Neural crest cell (in vitro differentiated cells): Measurements from ENCODE around the gene TPP1. TPM values are rescaled to one million over a fixed set of nuclear protein-coding genes. Genes with fewer than 3 reads are reported as not detected.

Experiments used
- DNase-seq: peaks from one replicate; pipeline ENCODE4 v3.0.0; 2021; ENCODE audit warnings: low read depth, mixed read lengths, low spot score
- H3K27ac Mint-ChIP-seq: one replicate; pipeline ENCODE4 v1.8.0; 2021; ENCODE audit warnings: mild to moderate bottlenecking, mixed read lengths; ENCODE audit not compliant: unreplicated experiment
- H3K27me3 Mint-ChIP-seq: 2 replicates; pipeline ENCODE4 v1.8.0; 2021; ENCODE audit warnings: low read depth, mild to moderate bottlenecking, mixed read lengths
- H3K36me3 Mint-ChIP-seq: 2 replicates; pipeline ENCODE4 v1.8.0; 2021; ENCODE audit warnings: low read depth, mild to moderate bottlenecking, mixed read lengths
- H3K4me1 Mint-ChIP-seq: 2 replicates; pipeline ENCODE4 v1.8.0; 2021; ENCODE audit warnings: mixed read lengths
- H3K4me3 Mint-ChIP-seq: one replicate; pipeline ENCODE4 v1.8.0; 2021; ENCODE audit warnings: mild to moderate bottlenecking, mixed read lengths
- H3K9me3 Mint-ChIP-seq: 2 replicates; pipeline ENCODE4 v1.8.0; 2021; ENCODE audit warnings: mixed read lengths
- total RNA-seq: library from RNA; stranded (reverse); gene quantifications from 2 replicates; pipeline ENCODE4 v1.2.1, GENCODE V29; 2021
- TF ChIP-seq, protein P1 (sequence below): fragments of 200-600 bp; sonication (generic); conservative IDR thresholded peaks from 2 replicates; pipeline ENCODE4 v1.5.0; 2021; ENCODE audit warnings: antibody characterized with exemption, mild to moderate bottlenecking

Gene TPP1
- total RNA-seq, 1 donor from 2014 or later: 44.7 TPM

- no peaks in the 10 kb centered on the region for H3K27me3 Mint-ChIP-seq
- TF ChIP-seq, protein P1, sequence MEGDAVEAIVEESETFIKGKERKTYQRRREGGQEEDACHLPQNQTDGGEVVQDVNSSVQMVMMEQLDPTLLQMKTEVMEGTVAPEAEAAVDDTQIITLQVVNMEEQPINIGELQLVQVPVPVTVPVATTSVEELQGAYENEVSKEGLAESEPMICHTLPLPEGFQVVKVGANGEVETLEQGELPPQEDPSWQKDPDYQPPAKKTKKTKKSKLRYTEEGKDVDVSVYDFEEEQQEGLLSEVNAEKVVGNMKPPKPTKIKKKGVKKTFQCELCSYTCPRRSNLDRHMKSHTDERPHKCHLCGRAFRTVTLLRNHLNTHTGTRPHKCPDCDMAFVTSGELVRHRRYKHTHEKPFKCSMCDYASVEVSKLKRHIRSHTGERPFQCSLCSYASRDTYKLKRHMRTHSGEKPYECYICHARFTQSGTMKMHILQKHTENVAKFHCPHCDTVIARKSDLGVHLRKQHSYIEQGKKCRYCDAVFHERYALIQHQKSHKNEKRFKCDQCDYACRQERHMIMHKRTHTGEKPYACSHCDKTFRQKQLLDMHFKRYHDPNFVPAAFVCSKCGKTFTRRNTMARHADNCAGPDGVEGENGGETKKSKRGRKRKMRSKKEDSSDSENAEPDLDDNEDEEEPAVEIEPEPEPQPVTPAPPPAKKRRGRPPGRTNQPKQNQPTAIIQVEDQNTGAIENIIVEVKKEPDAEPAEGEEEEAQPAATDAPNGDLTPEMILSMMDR: no peak
- no peak for DNase-seq
- peaks cover 5% of the 10 kb centered on the region for H3K4me1 Mint-ChIP-seq
- no peak overlapping the region for H3K27ac Mint-ChIP-seq
- H3K36me3 Mint-ChIP-seq: peaks cover 6% of the 10 kb centered on the region
- H3K4me3 Mint-ChIP-seq: peak overlapping the region; percentile 67
- H3K9me3 Mint-ChIP-seq: no peaks in the 10 kb centered on the region
Measured at GRCh38 chr11:6615882-6616585, 3.2 kb downstream of the TPP1 start.

DNA sequence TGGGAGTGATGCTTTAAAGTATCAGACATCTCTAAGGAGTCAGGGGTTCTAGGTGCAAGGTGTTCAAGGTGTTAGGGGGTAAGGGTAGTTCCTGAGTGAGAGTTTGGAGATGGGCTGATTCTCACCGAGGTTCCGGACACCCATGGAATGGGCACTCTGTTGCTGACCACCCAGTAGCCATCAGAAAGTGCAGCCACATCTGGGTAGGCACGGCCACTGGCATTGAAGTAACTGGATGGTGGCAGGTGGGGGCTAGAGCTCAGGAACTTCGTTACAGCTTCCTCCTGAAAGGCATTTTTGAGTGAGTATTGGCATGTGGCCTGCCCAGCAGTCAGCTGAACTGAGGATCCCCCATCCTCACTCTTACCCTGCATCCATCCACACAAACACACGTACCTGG lies 4.2 kb downstream of the TPP1 start:
- H3K4me1 Mint-ChIP-seq: peaks cover 11% of the 10 kb centered on the region
- peak overlapping the region; percentile 67 for H3K4me3 Mint-ChIP-seq
- H3K27ac Mint-ChIP-seq: no peak overlapping the region
- H3K27me3 Mint-ChIP-seq: no peaks in the 10 kb centered on the region
- DNase-seq: no peak
- TF ChIP-seq, protein P1: no peak
- H3K36me3 Mint-ChIP-seq: peaks cover 7% of the 10 kb centered on the region
- no peaks in the 10 kb centered on the region for H3K9me3 Mint-ChIP-seq

GRCh38 chr11:6614446-6614845 lies 4.8 kb downstream of the TPP1 start:
- TF ChIP-seq, protein P1: no peak
- Mint-ChIP-seq H3K9me3 (no peaks in the 10 kb centered on the region), H3K27me3 (no peaks in the 10 kb centered on the region)

GRCh38 chr11:6613496-6613895 lies 5.7 kb downstream of the TPP1 start:
- Mint-ChIP-seq H3K9me3 (no peaks in the 10 kb centered on the region), H3K4me1 (peaks cover 13% of the 10 kb centered on the region), H3K4me3 (no peak overlapping the region), H3K27me3 (no peaks in the 10 kb centered on the region), H3K36me3 (peaks cover 10% of the 10 kb centered on the region), H3K27ac (no peak overlapping the region)
- TF ChIP-seq, protein P1: no peak
- no peak for DNase-seq

More at GRCh38 chr11:6614446-6614845, 4.8 kb downstream of the TPP1 start:
- H3K4me1 Mint-ChIP-seq: peaks cover 13% of the 10 kb centered on the region
- peak overlapping the region; percentile 33 for H3K4me3 Mint-ChIP-seq
- H3K27ac Mint-ChIP-seq: no peak overlapping the region
- H3K36me3 Mint-ChIP-seq: peaks cover 10% of the 10 kb centered on the region
- DNase-seq: no peak

GRCh38 chr11:6612213-6613041 lies 6.8 kb downstream of the TPP1 start, which contains the start of gene TAF10:
TSS of gene TAF10 (minus strand) at chr11:6612216. CDS start at chr11:6612189, 27 bp downstream.
- TF ChIP-seq, protein P1: peak; percentile 63
- Mint-ChIP-seq H3K9me3 (no peaks in the 10 kb centered on the region), H3K4me1 (peaks cover 16% of the 10 kb centered on the region), H3K4me3 (peak within 1 kb of the TSS; percentile 88), H3K36me3 (peaks cover 10% of the 10 kb centered on the region), H3K27ac (peak within 1 kb of the TSS; percentile 74), H3K27me3 (no peaks in the 10 kb centered on the region)
- DNase-seq: peak; percentile 91
